ENCODE results near the gene ADISSP. TPM values are rescaled to one million over a fixed set of nuclear protein-coding genes. Genes with fewer than 3 reads are reported as not detected.

Gene ADISSP
- total and polyA plus RNA-seq, 2 of the 13 experiments (the other 11 are each of a cell fraction or from before 2014, with no cell fraction given): 38.3 to 90.6 TPM

DNA sequence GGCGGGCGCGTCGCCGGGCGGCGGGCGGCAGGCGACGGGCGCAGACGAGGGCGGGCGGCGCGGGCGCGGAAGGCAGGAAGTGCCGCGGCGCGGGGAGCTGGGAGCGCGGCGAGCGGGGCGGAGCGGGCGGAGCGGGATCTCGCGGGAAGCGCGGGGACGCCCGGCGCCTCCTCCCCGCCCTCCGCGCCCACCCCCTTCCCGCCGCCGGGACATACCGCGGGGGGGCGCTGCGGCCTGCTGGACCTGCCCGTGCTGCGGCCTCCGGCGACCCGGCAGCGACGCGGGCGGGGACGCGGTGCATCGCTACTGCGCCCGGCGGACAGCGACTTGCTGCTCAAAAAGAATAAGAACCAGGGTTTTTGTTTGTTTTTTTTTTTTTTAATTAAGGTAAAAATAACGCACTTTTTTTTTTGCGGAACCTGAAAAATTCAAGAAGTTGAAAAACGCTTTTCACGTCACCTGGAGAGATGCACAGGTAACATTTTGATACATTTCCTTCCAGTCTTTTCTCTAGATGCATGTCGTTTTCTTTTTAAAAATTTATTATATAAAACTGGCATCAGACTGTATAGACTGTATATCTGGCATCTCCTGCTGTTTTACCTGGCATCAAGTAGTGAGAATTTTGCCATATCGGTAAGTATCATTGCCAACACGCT, 19.2 kb upstream of the ADISSP start, which contains the start of gene CENPB (continued):
- TF ChIP-seq SALL2 (CRISPR knock-in tag; IDR thresholded peaks at IDR 0.05) (peak; percentile 81), HINFP (CRISPR knock-in tag; IDR thresholded peaks at IDR 0.05; ENCODE audit: low read depth) (no peak), CREB1 (IDR thresholded peaks at IDR 0.05) (no peak), CREB1 (CRISPR knock-in tag; IDR thresholded peaks at IDR 0.05) (no peak), RBAK (CRISPR knock-in tag; IDR thresholded peaks at IDR 0.05) (no peak), TBX3 (IDR thresholded peaks at IDR 0.05; ENCODE audit: borderline replicate concordance) (no peak), NR2C2 (CRISPR knock-in tag; IDR thresholded peaks at IDR 0.05; ENCODE audit: borderline replicate concordance) (0 out of 2 replicates have a peak, but pooled peaks have one; percentile 19), NRL (CRISPR knock-in tag; IDR thresholded peaks at IDR 0.05; ENCODE audit: borderline replicate concordance) (no peak), SALL1 (CRISPR knock-in tag; IDR thresholded peaks at IDR 0.05) (peak; percentile 62; the same call in 1 of the 2 replicates), ZBTB21 (CRISPR knock-in tag; IDR thresholded peaks at IDR 0.05) (no peak), ARNT2 (CRISPR knock-in tag; IDR thresholded peaks at IDR 0.05; ENCODE audit: low read depth) (peak; percentile 93; the same call in 1 of the 2 replicates), POGZ (CRISPR knock-in tag; IDR thresholded peaks at IDR 0.05) (peak; percentile 35; the same call in 1 of the 2 replicates), SATB2 (CRISPR knock-in tag; IDR thresholded peaks at IDR 0.05) (no peak), ZNF30 (CRISPR knock-in tag; IDR thresholded peaks at IDR 0.05) (no peak), ZBTB7A (CRISPR knock-in tag; IDR thresholded peaks at IDR 0.05) (no peak), ZNF709 (CRISPR knock-in tag; IDR thresholded peaks at IDR 0.05) (no peak), ZNF605 (CRISPR knock-in tag; IDR thresholded peaks at IDR 0.05) (no peak), ZNF766 (CRISPR knock-in tag; IDR thresholded peaks at IDR 0.05; ENCODE audit: borderline replicate concordance) (0 out of 2 replicates have a peak, but pooled peaks have one; percentile 51), HIVEP1 (CRISPR knock-in tag; IDR thresholded peaks at IDR 0.05) (no peak), STAT5B (CRISPR knock-in tag; IDR thresholded peaks at IDR 0.05) (no peak), ARID2 (CRISPR knock-in tag; IDR thresholded peaks at IDR 0.05; ENCODE audit: borderline replicate concordance) (no peak; the same call in 1 of the 2 replicates), PTBP1 (IDR thresholded peaks at IDR 0.05; ENCODE audit: low read depth, low read length, poor library complexity, severe bottlenecking) (no peak), SNAI1 (CRISPR knock-in tag; IDR thresholded peaks at IDR 0.05; ENCODE audit: borderline replicate concordance) (no peak), SNAPC5 (CRISPR knock-in tag; IDR thresholded peaks at IDR 0.05; ENCODE audit: borderline replicate concordance) (no peak), ZNF746 (CRISPR knock-in tag; IDR thresholded peaks at IDR 0.05) (no peak; the same call in 1 of the 2 replicates), NAIF1 (CRISPR knock-in tag; IDR thresholded peaks at IDR 0.05; ENCODE audit: borderline replicate concordance) (no peak), PAF1 (CRISPR knock-in tag; IDR thresholded peaks at IDR 0.05) (no peak), NCOA1 (CRISPR knock-in tag; IDR thresholded peaks at IDR 0.05) (no peak)
- TF ChIP-seq, protein P1, sequence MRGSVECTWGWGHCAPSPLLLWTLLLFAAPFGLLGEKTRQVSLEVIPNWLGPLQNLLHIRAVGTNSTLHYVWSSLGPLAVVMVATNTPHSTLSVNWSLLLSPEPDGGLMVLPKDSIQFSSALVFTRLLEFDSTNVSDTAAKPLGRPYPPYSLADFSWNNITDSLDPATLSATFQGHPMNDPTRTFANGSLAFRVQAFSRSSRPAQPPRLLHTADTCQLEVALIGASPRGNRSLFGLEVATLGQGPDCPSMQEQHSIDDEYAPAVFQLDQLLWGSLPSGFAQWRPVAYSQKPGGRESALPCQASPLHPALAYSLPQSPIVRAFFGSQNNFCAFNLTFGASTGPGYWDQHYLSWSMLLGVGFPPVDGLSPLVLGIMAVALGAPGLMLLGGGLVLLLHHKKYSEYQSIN (CRISPR knock-in tag; IDR thresholded peaks at IDR 0.05; ENCODE audit: borderline replicate concordance): no peak
- TF ChIP-seq, protein P2, sequence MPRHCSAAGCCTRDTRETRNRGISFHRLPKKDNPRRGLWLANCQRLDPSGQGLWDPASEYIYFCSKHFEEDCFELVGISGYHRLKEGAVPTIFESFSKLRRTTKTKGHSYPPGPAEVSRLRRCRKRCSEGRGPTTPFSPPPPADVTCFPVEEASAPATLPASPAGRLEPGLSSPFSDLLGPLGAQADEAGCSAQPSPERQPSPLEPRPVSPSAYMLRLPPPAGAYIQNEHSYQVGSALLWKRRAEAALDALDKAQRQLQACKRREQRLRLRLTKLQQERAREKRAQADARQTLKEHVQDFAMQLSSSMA (CRISPR knock-in tag; IDR thresholded peaks at IDR 0.05): no peak

All from HepG2 (cell line).